HG03442 (cell line): ENCODE results near the gene CHN2.

Experiments used
- ATAC-seq: cut with Tn5 transposase; IDR thresholded peaks from one replicate; pipeline ENCODE4 v1.9.1; 2021; ENCODE audit warnings: mild to moderate bottlenecking, moderate library complexity; ENCODE audit not compliant: unreplicated experiment

Gene CHN2

DNA sequence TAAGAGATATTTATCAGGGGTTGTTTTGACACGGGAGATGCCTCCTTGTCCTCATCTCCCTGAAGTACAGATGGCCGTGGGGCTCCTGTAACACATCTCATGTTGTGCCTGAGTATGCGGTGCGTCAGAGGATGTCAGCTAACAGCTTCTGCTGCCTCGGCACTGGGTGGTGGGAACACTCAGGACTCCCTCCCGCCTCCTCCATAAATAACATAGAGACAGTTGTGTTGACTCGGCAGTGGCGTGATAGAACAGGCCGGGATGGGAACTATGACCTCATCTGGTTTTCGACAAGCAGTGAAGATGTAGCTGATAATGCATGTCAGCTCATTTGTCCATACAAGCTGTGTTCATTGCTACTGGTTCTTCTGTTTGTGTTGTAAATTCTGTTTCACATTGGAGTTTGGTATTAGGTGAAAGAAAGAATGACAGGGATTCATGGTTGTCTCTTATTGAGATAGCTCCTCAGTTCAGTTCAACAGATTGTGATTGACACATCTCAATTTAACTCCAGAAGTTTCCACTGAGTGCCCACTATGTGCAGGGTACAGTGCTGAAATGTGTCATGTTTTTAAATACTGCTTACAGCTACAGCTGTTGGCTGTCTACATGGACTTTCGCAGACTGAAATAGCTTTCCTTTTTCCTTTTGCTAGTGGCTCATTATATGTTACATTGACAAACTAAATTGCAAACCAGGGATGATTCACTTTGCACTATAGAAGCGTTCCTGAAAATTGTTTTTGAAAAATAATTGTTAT, 87.4 kb downstream of the CHN2 start:
- no peak for ATAC-seq

DNA sequence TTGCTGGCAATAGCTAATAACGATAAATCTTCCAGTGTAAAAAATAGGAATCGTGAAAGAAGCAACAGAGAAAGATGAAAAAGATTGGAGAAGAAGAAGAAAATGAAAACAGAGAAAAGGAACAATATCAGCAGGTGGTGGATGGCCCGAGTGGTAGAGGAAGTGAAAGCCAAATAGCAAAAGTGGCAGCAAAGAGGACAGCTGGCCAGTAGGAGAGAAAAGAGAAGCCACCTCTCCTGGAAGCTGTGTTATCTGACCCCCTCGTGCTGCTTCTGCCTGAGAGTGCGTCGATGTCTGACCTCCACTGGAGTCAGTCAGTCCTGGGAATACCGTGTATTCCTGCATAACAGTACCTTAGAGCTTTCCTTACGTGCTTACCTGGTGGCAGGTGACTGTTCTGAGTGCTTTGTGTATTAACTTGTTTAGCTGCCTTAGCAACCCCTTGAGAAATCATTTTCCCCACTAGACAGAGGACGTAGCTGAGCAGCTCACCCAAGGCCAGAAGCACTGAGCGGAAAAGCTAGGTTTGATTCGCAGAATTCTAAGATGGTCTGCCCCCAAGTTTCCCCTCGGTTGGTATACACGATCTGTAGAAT, 88.3 kb downstream of the CHN2 start:
- ATAC-seq = no peak

- ATAC-seq = no peak
Measured at GRCh38 chr7:29284696-29285443, 90.3 kb downstream of the CHN2 start.

DNA sequence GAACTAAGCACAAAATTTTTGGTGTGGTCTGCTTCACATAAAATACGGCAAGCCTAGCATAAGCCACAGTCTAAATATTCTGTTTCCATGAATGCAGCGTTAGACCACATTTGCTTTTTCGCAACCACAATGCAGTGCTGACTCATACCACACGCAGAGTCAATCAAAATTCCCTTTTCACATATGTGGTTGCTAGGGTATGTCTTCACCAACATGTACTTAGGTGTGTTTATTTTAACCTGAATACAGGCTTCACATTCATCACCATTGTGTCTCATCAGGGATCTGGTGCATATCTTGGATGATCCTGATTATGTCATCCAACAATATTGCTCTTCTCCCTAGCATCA, 90.8 kb downstream of the CHN2 start:
- peak; percentile 83 for ATAC-seq

DNA sequence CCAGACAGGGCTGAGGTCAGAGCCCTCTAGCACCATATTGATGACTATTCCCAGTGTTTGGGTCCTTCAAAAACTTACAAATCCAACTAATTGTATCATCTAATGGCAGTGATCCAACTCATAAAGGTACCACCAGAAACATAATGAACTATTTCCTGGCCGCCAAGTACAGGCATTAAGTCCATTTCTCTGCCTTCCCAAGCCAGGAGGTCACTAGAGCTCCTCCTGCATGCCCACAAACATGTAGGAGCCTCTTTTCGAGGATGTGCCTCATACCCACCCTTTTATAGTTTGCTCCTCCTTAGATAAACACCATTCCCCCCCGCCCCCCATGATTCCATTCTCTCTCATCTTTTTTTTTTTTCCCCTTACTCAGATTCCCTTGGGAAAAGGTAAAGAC, 91.3 kb downstream of the CHN2 start:
- ATAC-seq = no peak

DNA sequence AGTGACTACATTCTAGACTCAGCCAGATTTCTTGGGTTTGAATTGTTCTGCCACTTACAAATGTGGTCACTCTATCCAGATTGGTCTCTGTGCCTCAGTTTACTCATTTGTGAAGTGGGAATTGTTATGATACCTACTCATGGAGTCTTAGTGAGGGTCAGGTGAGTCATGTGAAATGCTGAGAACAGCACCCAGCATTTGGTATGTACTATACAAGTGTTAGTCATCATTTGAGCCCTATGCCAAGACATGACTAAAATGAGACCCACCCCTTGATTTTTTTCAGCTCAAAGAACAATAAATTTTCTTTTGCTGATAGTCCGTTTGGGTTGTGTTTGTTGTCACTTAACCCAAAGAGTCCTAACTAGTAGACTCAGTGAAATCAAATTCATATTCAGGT, 92.8 kb downstream of the CHN2 start:
- no peak for ATAC-seq

DNA sequence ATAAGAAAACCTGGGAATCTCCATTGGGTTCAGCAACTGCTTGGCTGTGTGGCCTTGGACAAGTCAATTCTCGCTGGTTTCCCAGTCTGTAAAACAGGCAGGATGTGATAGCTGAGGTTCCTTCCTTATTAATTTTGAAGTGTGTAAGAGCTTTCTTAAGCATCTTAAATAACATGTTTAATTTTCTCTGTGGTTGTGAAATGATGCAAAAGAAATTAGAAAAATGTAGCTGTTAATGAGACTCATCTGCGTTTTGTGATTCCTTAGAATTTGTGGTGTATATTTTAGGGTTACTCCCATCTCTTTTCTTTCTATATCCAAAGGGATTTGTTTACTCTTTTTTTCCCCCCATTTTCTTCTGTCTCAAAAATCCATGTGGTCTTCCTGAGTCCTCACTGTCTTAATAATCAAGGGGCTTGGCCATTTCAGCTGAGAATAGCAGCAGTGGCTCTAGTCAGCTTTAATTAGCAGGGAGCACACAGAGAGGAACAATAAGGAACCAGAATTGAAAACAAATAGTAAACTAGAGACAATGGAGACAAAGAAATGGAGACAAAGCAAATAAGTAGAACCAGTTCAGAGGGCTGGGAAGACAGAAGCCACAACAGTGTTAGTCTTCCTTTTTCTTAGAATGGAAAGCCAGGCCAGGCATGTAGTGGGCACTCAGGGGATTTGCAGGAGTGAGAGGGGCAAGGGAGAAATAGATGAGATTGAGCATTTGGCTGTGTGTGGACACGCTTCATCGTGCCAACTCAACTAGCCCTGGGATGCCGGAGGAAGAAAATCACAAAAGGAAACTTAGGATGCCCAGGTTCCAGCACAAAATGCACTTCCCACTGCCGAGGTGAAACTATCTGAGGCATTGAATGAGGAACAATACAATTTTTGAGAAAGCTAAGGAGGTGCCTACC, 93.9 kb downstream of the CHN2 start:
- ATAC-seq = no peak

DNA sequence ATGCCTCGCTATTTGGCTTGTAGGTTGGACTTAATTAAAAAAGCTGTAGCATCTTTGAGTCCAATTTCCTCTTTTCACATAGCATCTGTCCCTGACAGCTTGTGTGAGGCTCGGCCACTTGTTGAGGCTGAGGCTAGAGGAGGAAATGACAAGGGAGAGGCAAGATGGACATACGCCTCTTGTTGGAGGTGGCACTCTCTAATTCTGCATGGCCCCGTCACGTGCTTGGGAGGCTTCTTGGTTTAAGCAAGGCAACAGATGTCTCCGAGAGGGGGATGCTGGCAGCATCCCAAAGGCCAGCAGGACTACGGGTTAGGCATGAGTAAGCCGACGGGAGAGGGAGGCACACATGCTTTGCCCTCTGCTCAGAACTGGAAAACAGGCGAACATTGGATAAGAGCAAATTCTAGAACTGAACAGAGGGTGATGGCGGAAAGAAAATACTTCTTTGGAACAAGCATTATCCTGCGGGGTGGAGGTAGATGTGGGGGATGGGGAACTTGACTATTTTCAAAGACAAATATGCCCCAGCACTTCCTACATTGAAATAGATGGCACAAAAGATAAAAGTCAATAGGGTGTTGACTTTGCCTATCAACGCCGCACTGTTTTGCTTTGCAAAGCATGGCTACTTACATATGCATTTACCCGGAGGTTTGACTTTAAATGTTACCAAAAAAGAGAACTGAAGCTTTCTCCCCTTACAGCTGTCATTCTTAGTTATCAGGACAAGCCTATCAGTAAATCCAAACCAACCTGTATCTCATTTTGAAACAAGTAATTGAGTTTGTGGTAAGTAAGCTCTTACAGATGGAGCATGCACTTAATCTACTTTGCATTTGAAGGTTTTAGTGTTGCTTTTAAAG, 94.8 kb downstream of the CHN2 start:
- ATAC-seq = peak; percentile 65

- ATAC-seq = no peak
Measured at GRCh38 chr7:29290829-29291228, 96.3 kb downstream of the CHN2 start.

GRCh38 chr7:29291723-29292618, 97.4 kb downstream of the CHN2 start:
- no peak for ATAC-seq

DNA sequence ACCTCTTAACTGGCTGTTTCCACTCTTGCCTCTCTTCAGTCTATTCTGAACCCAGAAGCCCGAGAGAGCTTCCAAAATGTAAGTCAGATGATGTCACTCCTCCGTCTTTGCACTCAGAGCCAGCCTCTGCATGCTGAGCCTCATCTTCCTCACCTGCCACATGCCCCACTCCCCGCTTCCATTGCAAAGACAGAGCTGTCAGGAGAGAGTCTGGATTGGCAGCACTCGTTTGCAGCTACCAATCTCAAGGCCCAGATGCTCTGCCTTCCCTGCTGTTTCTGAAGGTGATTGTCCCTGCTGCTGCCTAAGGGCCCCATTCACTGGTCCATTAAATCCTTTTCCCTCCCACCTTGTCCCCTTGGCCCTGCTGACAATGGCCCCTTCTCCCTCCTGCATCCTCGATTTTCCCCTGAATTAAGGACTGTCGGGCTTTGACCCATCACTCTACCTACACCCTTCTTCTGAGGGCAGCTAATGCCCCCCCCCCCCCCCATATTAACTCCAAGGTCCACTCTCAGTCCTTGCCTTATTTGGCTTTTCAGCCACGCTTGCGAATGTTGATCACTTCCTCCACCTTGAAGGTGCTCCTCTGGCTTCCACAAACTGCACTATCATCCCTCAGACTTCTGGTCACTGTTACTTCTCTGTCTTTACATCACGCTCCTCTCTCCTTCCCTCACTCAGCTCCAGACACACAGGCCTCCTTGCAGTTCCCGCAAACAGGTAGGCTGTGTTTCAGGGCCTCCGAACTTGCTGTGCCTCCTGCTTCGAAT, 98.5 kb downstream of the CHN2 start:
- no peak for ATAC-seq

DNA sequence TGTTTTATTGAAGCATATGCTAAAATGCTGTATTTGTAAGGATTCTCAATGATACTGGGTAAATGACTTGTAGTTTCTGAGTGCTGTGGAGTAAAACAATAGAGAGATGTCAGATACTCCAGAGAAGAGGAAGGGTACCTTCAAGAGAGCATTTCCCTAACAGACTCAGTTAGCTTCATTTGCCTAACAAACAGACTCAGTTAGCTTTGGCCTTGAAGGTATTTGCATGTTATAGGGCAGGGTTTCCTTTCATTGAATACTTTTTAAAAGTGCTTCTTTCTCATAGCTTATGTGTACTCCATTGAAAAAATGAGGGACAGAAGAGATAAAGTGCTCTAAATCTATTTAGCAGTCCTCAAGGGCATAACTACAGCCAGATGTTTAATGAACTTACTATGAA, 101.8 kb downstream of the CHN2 start:
- no peak for ATAC-seq

GRCh38 chr7:29297194-29297890, 102.8 kb downstream of the CHN2 start:
- ATAC-seq = no peak

DNA sequence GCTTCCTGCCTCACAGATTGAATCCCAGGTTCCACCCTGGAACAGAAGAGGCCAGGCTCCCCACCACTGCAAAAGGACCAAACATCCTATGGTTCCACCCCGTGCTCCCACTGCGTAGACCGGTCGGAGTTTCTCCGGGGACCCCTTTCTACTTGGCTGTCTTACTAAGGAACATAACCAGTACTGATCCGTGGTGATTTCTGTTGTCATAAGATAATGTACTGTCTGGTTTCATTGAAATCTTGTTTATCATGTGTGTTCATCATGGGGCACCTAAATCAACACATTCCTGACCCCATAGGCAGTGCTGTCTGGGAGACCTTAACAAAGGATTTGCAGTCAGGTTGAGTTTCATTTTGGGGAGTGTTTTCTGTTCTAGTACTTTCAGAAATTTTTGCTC, 104.5 kb downstream of the CHN2 start:
- ATAC-seq = no peak

DNA sequence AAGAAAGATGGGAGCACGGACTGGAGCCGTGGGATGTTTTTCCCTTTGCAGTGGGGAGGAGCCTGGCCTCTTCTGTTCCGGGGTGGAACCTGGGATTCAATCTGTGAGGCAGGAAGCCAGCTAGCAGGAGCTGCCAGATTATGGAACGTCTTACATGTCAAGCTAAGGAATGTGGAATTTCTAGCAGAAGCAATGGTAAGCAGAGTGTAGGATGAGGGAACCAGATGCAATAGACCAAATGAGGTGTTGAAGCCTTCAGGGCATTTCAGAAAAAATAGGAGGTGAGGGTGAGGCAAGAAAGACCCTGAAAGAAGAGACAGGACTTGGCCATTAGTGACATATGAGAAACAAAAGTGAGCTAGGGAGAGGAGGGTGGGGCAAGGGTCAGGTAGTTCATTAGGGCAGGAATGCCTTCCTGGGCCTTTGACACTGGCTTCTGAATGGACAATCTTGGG, 105.5 kb downstream of the CHN2 start:
- no peak for ATAC-seq

GRCh38 chr7:29300649-29301048, 106.1 kb downstream of the CHN2 start:
- no peak for ATAC-seq

DNA sequence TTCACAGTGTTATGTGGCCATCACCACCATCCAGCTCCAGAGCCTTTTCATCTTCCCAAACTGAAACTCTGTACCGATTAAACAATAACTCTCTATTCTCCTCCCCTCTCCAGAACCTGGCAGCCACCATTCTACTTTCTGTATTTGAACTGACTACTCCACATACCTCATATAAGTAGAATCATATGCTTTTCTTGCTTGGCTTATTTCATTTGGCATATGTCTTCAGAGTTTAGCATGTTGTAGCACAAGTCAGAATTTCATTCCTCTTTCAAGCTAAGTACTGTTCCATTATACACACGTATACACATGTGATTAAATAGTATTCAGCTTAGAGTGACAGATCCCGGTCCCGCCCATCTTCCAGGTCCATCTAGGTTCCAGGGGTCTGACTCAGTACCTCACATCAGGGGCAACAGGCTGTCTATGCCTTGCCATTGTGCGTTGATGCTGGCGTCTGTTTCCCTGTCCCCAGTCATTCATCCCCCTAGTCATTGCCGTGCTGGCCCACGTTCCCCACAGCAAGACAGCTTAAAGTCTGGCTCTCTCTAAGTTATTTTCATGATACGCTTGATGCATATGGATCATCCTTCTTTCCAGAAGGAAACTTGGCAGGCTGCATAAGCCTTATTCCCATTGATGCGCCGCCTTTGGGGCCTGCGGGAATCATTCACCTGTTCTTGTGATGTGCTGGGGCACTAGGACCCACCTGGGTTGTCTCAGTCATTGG, 108.3 kb downstream of the CHN2 start:
- ATAC-seq = no peak
